Gastrocnemius medialis (tissue), 4 donors: ENCODE results near the gene ABR. TPM values are rescaled to one million over a fixed set of nuclear protein-coding genes. Genes with fewer than 3 reads are reported as not detected.
"Not testable (repeated sequence)": the region's sequence is repeated elsewhere in the genome, so short reads cannot be mapped to it uniquely, and the experiment has no call there.

Experiments
- ATAC-seq, 2 donors: fragments of 150-250 bp; one replicate each; pipeline ENCODE4 v1.9.1; 2016
- DNase-seq, 2 donors: peaks; one replicate each; pipeline ENCODE4 v3.0.0-alpha.2; 2019
- H3K27ac ChIP-seq, 4 donors: fragments of 200-600 bp; sonication (generic); 1 replicate in 1 of 4; 2 replicates in 3 of 4; pipeline ENCODE4 v1.5.1; 2016 to 2018; ENCODE audit warnings: mild to moderate bottlenecking in 2 of 4, moderate library complexity in 1 of 4
- H3K27me3 ChIP-seq, 3 donors: fragments of 200-600 bp; sonication (generic) in 2 of 3; 1 replicate in 1 of 3; 2 replicates in 2 of 3; pipeline versions ENCODE4 v1.5.1 to v1.6.0; 2016 to 2019; ENCODE audit warnings: mild to moderate bottlenecking in 1 of 3, moderate library complexity in 1 of 3
- H3K36me3 ChIP-seq, 2 donors: fragments of 200-600 bp; sonication (generic) in 1 of 2; one replicate each; pipeline ENCODE4 v1.5.1; 2017 to 2018
- H3K4me1 ChIP-seq, 2 donors: fragments of 200-600 bp; sonication (generic) in 1 of 2; one replicate each; pipeline ENCODE4 v1.5.1; 2016 to 2017; ENCODE audit warnings: mild to moderate bottlenecking in 2 of 2
- H3K4me3 ChIP-seq, 4 donors: fragments of 200-600 bp; sonication (generic) in 3 of 4; 1 replicate in 1 of 4; 2 replicates in 3 of 4; pipeline ENCODE4 v1.5.1; 2016 to 2019; ENCODE audit warnings: mild to moderate bottlenecking in 2 of 4
- H3K9me3 ChIP-seq, 3 donors: fragments of 200-600 bp; sonication (generic) in 2 of 3; 1 replicate in 1 of 3; 2 replicates in 2 of 3; pipeline ENCODE4 v1.5.1; 2016 to 2019
- CTCF ChIP-seq, 5 experiments: fragments of 450-650 bp in 3 of 5; fragments of 200-600 bp in 2 of 5; sonication (generic) in 2 of 5; IDR thresholded peaks in 4 of 5; conservative IDR thresholded peaks in 1 of 5; 1 replicate in 4 of 5; 2 replicates in 1 of 5; pipeline ENCODE4 v1.5.1; 2016 to 2019; ENCODE audit warnings: antibody characterized with exemption in 5 of 5, mild to moderate bottlenecking in 3 of 5, moderate library complexity in 3 of 5
- POLR2A ChIP-seq, 2 donors: fragments of 450-650 bp; IDR thresholded peaks; one replicate each; pipeline ENCODE4 v1.6.1; 2017; ENCODE audit warnings: antibody characterized with exemption in 2 of 2, mild to moderate bottlenecking in 2 of 2, moderate library complexity in 2 of 2
- in situ Hi-C, 4 donors: fragments of 200-750 bp; cut with MboI; loops; one replicate each; pipeline versions ENCODE4 v1.15.0 to v1.8.0; 2017; ENCODE audit warnings: low sequenced_read_pairs in 4 of 4
- intact Hi-C: fragments of 100-400 bp; cut with DNase I; formaldehyde crosslinking; loops from one replicate; pipeline ENCODE4 v1.15.1; 2023; ENCODE audit warnings: low total_unique reads
- total RNA-seq, 4 donors: library from RNA; depleted of rRNA; stranded (reverse); fragments of >200 nt; gene quantifications; one replicate each; pipeline versions ENCODE4 v1.1.0 to v1.2.3, GENCODE V29; 2016

The ABR gene
- total RNA-seq, 4 donors from 2014 or later = 9.7 to 15.4 (median 12.8) TPM

GRCh38 chr17:1153795-1154546 is 25.8 kb downstream of the ABR start:
- Histone ChIP-seq H3K27me3 (peaks cover 0 to 2% (median 0%) of the 10 kb centered on the region in 3 donors), H3K9me3 (no peaks in the 10 kb centered on the region), H3K36me3 (no peaks in the 10 kb centered on the region), H3K4me1 (no peaks in the 10 kb centered on the region), H3K4me3 (no peak overlapping the region), H3K27ac (no peak overlapping the region)
- no peak for TF ChIP-seq CTCF (IDR thresholded peaks at IDR 0.05 in 4 of 5, conservative IDR thresholded peaks at IDR 0.05 in 1 of 5)
- no peak for TF ChIP-seq POLR2A (IDR thresholded peaks at IDR 0.05)
- intact Hi-C loops (no loop called here), in situ Hi-C loops (no loop called here)
- no peak for ATAC-seq
- DNase-seq = peak in 1 of 2 donors; percentile 21

- ATAC-seq, H3K27me3 ChIP-seq, H3K36me3 ChIP-seq, H3K4me1 ChIP-seq, H3K4me3 ChIP-seq, H3K27ac ChIP-seq, H3K9me3 ChIP-seq, in situ Hi-C loops, intact Hi-C loops, DNase-seq: not testable (repeated sequence)
These were observed 27.2 kb downstream of the ABR start for GRCh38 chr17:1152582-1152981.

GRCh38 chr17:1150863-1151600 is 28.7 kb downstream of the ABR start:
- Histone ChIP-seq H3K9me3 (no peaks in the 10 kb centered on the region), H3K4me3 (no peak overlapping the region), H3K27me3 (no peaks in the 10 kb centered on the region), H3K4me1 (no peaks in the 10 kb centered on the region), H3K27ac (no peak overlapping the region), H3K36me3 (no peaks in the 10 kb centered on the region)
- TF ChIP-seq CTCF (IDR thresholded peaks at IDR 0.05 in 4 of 5, conservative IDR thresholded peaks at IDR 0.05 in 1 of 5) = no peak
- TF ChIP-seq POLR2A (IDR thresholded peaks at IDR 0.05) = no peak
- ATAC-seq (no peak), DNase-seq (no peak)
- intact Hi-C loops = no loop called here
- in situ Hi-C loops = no loop called here

GRCh38 chr17:1149869-1150268 is 29.9 kb downstream of the ABR start:
- Histone ChIP-seq H3K4me1 (no peaks in the 10 kb centered on the region), H3K27me3 (no peaks in the 10 kb centered on the region), H3K27ac (no peak overlapping the region), H3K4me3 (no peak overlapping the region), H3K36me3 (no peaks in the 10 kb centered on the region), H3K9me3 (no peaks in the 10 kb centered on the region)
- DNase-seq = no peak
- intact Hi-C loops (no loop called here), in situ Hi-C loops (no loop called here)
- TF ChIP-seq POLR2A (IDR thresholded peaks at IDR 0.05) (no peak), CTCF (IDR thresholded peaks at IDR 0.05 in 4 of 5, conservative IDR thresholded peaks at IDR 0.05 in 1 of 5) (no peak)
- ATAC-seq = no peak

GRCh38 chr17:1147664-1148063 is 32.1 kb downstream of the ABR start:
- no peak overlapping the region for H3K27ac ChIP-seq
- H3K9me3 ChIP-seq = no peaks in the 10 kb centered on the region
- H3K4me1 ChIP-seq = no peaks in the 10 kb centered on the region
- intact Hi-C loops (no loop called here), in situ Hi-C loops (no loop called here)
- H3K36me3 ChIP-seq = no peaks in the 10 kb centered on the region
- TF ChIP-seq CTCF (IDR thresholded peaks at IDR 0.05 in 4 of 5, conservative IDR thresholded peaks at IDR 0.05 in 1 of 5) (peak in 1 of 5 experiments; percentile 31), POLR2A (IDR thresholded peaks at IDR 0.05) (no peak)
- no peak for ATAC-seq
- no peak for DNase-seq
- H3K27me3 ChIP-seq = peaks cover 0 to 3% (median 0%) of the 10 kb centered on the region in 3 donors
- no peak overlapping the region for H3K4me3 ChIP-seq
